ENCODE results near the gene NNMT.

DNA sequence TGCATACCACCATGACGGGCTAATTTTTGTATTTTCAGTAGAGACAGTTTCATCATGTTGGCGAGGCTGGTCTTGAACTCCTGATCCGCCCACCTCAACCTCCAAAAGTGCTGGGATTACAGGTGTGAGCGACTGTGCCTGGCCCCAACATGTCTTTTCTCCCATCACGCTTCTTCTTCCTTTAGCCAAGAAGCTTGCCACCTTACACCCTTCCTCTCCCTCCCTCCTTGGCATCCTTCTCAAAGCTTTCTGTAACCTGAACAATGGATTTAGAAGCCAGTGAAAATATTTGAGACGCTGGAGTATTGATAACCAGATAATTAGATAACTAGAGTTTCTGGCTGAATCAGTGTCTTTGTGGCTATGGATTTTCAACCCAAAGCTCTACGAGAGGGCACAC is 11.3 kb upstream of the NNMT start:
- TF ChIP-seq POLR2AphosphoS5 (IDR thresholded peaks at IDR 0.05; ENCODE audit: low read depth, low read length), result no peak
- TF ChIP-seq SIN3A (IDR thresholded peaks at IDR 0.05; ENCODE audit: borderline replicate concordance, insufficient read depth, low read length), result no peak
- TF ChIP-seq, protein P1, sequence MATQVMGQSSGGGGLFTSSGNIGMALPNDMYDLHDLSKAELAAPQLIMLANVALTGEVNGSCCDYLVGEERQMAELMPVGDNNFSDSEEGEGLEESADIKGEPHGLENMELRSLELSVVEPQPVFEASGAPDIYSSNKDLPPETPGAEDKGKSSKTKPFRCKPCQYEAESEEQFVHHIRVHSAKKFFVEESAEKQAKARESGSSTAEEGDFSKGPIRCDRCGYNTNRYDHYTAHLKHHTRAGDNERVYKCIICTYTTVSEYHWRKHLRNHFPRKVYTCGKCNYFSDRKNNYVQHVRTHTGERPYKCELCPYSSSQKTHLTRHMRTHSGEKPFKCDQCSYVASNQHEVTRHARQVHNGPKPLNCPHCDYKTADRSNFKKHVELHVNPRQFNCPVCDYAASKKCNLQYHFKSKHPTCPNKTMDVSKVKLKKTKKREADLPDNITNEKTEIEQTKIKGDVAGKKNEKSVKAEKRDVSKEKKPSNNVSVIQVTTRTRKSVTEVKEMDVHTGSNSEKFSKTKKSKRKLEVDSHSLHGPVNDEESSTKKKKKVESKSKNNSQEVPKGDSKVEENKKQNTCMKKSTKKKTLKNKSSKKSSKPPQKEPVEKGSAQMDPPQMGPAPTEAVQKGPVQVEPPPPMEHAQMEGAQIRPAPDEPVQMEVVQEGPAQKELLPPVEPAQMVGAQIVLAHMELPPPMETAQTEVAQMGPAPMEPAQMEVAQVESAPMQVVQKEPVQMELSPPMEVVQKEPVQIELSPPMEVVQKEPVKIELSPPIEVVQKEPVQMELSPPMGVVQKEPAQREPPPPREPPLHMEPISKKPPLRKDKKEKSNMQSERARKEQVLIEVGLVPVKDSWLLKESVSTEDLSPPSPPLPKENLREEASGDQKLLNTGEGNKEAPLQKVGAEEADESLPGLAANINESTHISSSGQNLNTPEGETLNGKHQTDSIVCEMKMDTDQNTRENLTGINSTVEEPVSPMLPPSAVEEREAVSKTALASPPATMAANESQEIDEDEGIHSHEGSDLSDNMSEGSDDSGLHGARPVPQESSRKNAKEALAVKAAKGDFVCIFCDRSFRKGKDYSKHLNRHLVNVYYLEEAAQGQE (IDR thresholded peaks at IDR 0.05; ENCODE audit: insufficient read depth in 1 of 2, low read depth in 2 of 2, low read length in 2 of 2), result no peak
- no peak for TF ChIP-seq TAF1 (IDR thresholded peaks at IDR 0.05; ENCODE audit: borderline replicate concordance, insufficient read depth, low read length)

Data from PFSK-1 (cell line).